ENCODE data around the gene SRPK3. TPM values are rescaled to one million over a fixed set of nuclear protein-coding genes. Genes with fewer than 3 reads are reported as not detected.
A peak's percentile ranks its signal among the peaks of the same experiment; 100 is the strongest.
"Not testable (repeated sequence)": the region's sequence is repeated elsewhere in the genome, so short reads cannot be mapped to it uniquely, and the experiment has no call there.

Gene SRPK3
- total RNA-seq, 2 donors from 2014 or later = not detected

DNA sequence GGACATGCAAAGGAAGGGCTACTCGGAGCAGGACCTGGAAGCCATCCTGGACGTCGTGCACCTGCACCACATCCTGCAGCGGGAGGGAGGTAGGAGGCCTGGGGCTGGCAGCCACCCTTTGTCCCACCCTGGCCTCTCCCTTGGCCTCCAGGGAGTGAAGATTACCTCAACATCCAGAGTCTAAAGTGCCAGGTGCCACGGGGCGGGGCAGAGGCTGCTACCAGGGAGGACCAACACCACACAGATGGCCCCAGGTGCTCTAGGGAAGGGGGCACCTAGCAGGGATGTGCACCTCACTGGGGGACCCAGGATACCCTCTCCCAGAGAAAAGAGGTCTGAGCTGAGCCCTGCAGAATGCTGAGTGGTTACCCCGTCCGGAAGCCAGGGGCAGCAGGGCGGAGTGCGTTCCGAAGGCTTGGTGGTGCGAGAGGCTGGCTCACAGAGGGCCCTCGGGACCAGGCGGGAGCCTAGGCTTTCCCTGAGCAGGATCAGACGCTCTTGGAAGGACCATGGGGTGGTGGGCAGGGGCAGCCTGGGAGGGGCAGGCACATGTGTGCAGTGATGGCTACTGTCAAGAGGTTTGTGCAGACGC, 40.1 kb upstream of the SRPK3 start:
- Mint-ChIP-seq H3K4me1 (peaks cover 17% of the 10 kb centered on the region), H3K27me3 (no peaks in the 10 kb centered on the region), H3K36me3 (ENCODE audit: low read depth) (no peaks in the 10 kb centered on the region), H3K4me3 (peak overlapping the region; percentile 89), H3K27ac (peak overlapping the region; percentile 53)
- DNase-seq = no peak
- peak; percentile 21 for ATAC-seq
- no peaks in the 10 kb centered on the region for H3K9me3 ChIP-seq (ENCODE audit: control insufficient read depth, low read length, poor library complexity, severe bottlenecking)

GRCh38 chrX:153741446-153741845, 39.4 kb upstream of the SRPK3 start:
- DNase-seq (no peak), ATAC-seq (no peak)
- H3K27ac Mint-ChIP-seq = no peak overlapping the region
- no peaks in the 10 kb centered on the region for H3K36me3 Mint-ChIP-seq (ENCODE audit: low read depth)
- H3K9me3 ChIP-seq (ENCODE audit: control insufficient read depth, low read length, poor library complexity, severe bottlenecking) = no peaks in the 10 kb centered on the region
- no peaks in the 10 kb centered on the region for H3K27me3 Mint-ChIP-seq
- peaks cover 17% of the 10 kb centered on the region for H3K4me1 Mint-ChIP-seq
- H3K4me3 Mint-ChIP-seq = peak overlapping the region; percentile 89

DNA sequence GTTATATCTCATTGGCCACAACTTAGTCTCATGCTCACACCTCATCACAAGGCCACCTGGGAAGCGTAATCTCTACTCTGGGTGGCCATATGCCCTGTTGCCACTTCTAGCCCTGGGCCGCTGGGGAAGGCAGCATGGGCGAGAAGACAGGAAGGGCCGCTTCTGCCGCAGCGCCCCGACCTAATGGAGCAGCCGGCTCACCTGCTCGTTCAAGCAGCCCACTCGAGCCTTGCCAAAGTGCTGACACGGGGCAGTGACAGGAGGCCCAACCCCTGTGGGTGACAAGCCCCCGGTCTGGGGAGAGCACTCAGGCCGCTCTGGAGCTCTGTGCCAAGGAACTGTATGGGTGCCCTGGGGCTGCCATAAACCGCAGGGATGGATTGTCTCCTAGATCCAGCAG, 38.7 kb upstream of the SRPK3 start:
- H3K27me3 Mint-ChIP-seq; H3K27ac Mint-ChIP-seq; H3K4me3 Mint-ChIP-seq; DNase-seq; H3K36me3 Mint-ChIP-seq (ENCODE audit: low read depth); H3K9me3 ChIP-seq (ENCODE audit: control insufficient read depth, low read length, poor library complexity, severe bottlenecking); ATAC-seq: not testable (repeated sequence)
- H3K4me1 Mint-ChIP-seq = peaks cover 17% of the 10 kb centered on the region

DNA sequence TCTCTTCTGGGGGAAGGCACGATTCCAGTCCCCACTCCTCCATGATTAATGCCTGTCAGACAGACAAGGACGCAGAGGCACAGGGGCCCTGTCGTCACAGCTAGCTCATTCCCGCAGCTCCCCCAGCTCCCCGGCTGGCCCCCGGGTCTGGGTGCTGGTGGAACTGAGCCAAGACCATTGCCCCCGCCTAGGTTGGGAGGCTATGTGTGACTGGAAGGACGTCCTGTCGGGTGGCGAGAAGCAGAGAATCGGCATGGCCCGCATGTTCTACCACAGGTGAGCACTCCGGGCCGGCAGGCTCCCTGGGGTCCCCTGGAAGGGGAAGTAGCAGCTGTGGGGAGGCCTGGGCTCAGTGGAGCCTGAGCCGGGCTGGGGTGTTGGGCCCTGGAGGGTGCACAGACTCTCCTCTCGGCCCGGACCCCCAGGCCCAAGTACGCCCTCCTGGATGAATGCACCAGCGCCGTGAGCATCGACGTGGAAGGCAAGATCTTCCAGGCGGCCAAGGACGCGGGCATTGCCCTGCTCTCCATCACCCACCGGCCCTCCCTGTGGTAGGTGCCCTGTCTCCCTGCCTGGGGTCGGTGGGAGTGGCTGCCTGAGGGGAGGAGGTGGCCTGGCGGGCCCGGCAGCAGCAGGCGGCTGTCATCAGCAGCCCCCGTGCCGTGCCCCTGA, 37.9 kb upstream of the SRPK3 start:
- H3K9me3 ChIP-seq (ENCODE audit: control insufficient read depth, low read length, poor library complexity, severe bottlenecking); H3K36me3 Mint-ChIP-seq (ENCODE audit: low read depth); ATAC-seq; H3K27ac Mint-ChIP-seq; DNase-seq; H3K27me3 Mint-ChIP-seq: not testable (repeated sequence)
- Mint-ChIP-seq H3K4me1 (peaks cover 17% of the 10 kb centered on the region), H3K4me3 (peak overlapping the region; percentile 36)

- DNase-seq; H3K27me3 Mint-ChIP-seq; H3K27ac Mint-ChIP-seq; H3K4me3 Mint-ChIP-seq; ATAC-seq; H3K9me3 ChIP-seq (ENCODE audit: control insufficient read depth, low read length, poor library complexity, severe bottlenecking); H3K36me3 Mint-ChIP-seq (ENCODE audit: low read depth): not testable (repeated sequence)
- peaks cover 17% of the 10 kb centered on the region for H3K4me1 Mint-ChIP-seq
These were observed 37.2 kb upstream of the SRPK3 start for GRCh38 chrX:153743468-153744209.

- H3K36me3 Mint-ChIP-seq (ENCODE audit: low read depth) = no peaks in the 10 kb centered on the region
- no peak overlapping the region for H3K4me3 Mint-ChIP-seq
- no peak overlapping the region for H3K27ac Mint-ChIP-seq
- no peak for ATAC-seq
- H3K9me3 ChIP-seq (ENCODE audit: control insufficient read depth, low read length, poor library complexity, severe bottlenecking) = no peaks in the 10 kb centered on the region
- H3K27me3 Mint-ChIP-seq = no peaks in the 10 kb centered on the region
- H3K4me1 Mint-ChIP-seq = peaks cover 17% of the 10 kb centered on the region
- DNase-seq = no peak
These were observed 36.4 kb upstream of the SRPK3 start for GRCh38 chrX:153744210-153745066.

DNA sequence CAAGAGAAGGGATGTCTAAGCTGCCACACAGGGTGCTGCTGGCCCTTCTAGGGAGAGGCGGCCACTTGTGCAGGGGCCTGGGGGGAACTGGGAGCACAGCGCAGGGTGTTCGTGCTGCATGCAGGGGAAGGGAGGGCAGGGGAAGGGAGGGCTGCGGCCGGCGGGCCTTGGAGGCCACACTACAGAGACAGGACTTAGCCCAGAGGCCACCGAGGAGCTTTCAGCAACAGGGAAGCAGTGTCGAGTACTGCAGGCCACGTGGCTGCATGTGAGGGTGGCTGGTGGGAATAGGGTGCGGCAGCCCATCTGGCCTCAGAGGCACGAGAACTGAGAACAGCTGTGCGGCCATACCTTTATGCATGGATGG, 35.8 kb upstream of the SRPK3 start:
- ATAC-seq; H3K9me3 ChIP-seq (ENCODE audit: control insufficient read depth, low read length, poor library complexity, severe bottlenecking); H3K4me3 Mint-ChIP-seq; H3K27ac Mint-ChIP-seq; H3K27me3 Mint-ChIP-seq; H3K36me3 Mint-ChIP-seq (ENCODE audit: low read depth); DNase-seq: not testable (repeated sequence)
- peaks cover 17% of the 10 kb centered on the region for H3K4me1 Mint-ChIP-seq

DNA sequence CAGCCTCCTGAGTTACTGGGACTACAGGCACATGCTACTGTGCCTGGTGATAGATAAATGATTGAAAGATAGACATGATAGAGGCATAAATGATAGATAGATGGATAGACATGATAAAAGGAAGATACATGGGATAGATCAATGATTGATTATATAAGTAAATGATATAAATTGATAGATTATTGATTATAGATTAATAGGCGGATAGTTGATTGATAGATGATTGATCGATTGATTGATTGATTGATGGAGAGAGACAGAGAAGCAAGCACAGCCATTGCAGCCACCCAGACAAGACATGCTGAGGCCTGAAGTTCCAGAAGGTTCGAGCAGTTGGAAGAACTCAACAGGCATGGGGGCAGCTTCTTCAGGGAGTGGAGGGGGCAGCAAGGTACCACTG, 34.5 kb upstream of the SRPK3 start:
- H3K27ac Mint-ChIP-seq = no peak overlapping the region
- ATAC-seq (no peak), DNase-seq (no peak)
- no peaks in the 10 kb centered on the region for H3K36me3 Mint-ChIP-seq (ENCODE audit: low read depth)
- peaks cover 9% of the 10 kb centered on the region for H3K4me1 Mint-ChIP-seq
- no peaks in the 10 kb centered on the region for H3K27me3 Mint-ChIP-seq
- no peaks in the 10 kb centered on the region for H3K9me3 ChIP-seq (ENCODE audit: control insufficient read depth, low read length, poor library complexity, severe bottlenecking)
- H3K4me3 Mint-ChIP-seq = no peak overlapping the region

DNA sequence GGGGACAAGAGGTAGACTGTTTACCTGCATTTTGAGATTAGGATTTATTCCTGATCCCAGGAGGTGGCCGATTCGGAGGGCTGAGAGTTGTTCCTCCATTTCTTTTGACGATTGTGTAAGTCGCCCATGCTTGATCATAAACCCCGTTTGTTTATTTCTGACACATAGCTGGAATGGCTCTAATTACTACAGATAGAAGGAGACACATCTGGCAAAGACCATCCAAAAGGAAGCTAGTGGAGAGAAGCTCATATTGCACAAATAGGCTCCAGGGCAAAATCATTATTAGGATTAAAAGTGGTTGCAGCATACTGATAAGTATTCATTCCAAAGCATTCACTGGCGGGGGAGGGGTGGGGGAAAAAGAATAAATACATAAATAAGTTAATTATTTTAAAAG, 33.9 kb upstream of the SRPK3 start:
- ATAC-seq; H3K36me3 Mint-ChIP-seq (ENCODE audit: low read depth); H3K9me3 ChIP-seq (ENCODE audit: control insufficient read depth, low read length, poor library complexity, severe bottlenecking); H3K27ac Mint-ChIP-seq; DNase-seq; H3K4me1 Mint-ChIP-seq; H3K4me3 Mint-ChIP-seq; H3K27me3 Mint-ChIP-seq: not testable (repeated sequence)

DNA sequence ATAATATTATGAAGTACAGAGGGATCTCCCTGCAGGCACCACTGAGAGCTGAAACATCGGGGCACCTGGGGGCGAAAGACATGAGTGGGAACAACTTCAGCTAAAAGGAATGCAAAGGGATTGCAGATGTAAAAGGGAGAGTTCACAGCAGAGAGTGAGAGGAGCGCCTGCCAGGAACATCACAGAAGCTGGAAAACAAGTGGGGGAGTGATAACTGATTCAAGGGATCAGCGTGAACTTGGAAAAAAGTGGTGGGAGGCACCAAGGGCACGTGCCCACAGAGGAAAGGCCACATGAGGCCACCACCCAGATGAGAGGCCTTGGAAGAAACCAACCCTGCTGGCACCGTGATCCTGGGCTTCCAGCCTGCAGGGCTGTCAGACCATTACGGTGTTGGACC, 31.8 kb upstream of the SRPK3 start:
- ATAC-seq = not testable (repeated sequence)

DNA sequence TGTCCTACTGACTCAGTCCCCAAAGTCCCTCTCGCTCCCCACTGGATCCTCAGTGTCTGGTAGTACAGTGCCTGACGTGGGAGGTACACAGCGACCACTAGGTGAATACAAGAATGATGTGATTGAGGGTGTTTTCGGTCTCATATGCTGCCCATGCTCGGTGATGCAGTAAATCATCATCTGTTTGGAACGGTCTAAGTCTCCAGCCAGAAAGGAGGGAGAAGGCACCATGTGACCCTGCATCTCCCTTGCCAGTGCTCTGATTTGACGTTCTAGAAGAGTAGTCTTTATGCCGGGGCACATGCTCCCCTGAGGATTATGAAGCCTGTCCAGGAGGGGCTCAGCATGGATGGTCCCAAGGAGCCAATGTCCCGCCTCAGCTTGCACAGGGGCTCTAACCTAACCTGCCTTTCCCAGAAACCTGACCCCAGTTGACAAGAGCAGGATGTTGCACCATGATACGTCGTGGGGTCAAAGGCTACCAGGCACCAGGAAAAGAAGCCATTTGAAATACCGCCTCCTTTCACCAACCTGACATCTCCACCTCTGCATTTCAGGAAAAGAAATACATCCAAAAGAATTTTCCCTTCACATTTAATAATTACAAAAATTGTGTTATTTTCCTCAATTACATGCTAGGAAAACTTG, 30.6 kb upstream of the SRPK3 start:
- H3K9me3 ChIP-seq (ENCODE audit: control insufficient read depth, low read length, poor library complexity, severe bottlenecking) = no peaks in the 10 kb centered on the region
- Mint-ChIP-seq H3K27me3 (no peaks in the 10 kb centered on the region), H3K4me1 (no peaks in the 10 kb centered on the region), H3K4me3 (no peak overlapping the region), H3K36me3 (ENCODE audit: low read depth) (no peaks in the 10 kb centered on the region), H3K27ac (no peak overlapping the region)
- ATAC-seq (no peak), DNase-seq (no peak)

More for the DNA sequence above, 31.8 kb upstream of the SRPK3 start:
- H3K4me1 Mint-ChIP-seq; H3K9me3 ChIP-seq (ENCODE audit: control insufficient read depth, low read length, poor library complexity, severe bottlenecking); H3K36me3 Mint-ChIP-seq (ENCODE audit: low read depth); H3K27ac Mint-ChIP-seq; H3K4me3 Mint-ChIP-seq; H3K27me3 Mint-ChIP-seq; DNase-seq: not testable (repeated sequence)

DNA sequence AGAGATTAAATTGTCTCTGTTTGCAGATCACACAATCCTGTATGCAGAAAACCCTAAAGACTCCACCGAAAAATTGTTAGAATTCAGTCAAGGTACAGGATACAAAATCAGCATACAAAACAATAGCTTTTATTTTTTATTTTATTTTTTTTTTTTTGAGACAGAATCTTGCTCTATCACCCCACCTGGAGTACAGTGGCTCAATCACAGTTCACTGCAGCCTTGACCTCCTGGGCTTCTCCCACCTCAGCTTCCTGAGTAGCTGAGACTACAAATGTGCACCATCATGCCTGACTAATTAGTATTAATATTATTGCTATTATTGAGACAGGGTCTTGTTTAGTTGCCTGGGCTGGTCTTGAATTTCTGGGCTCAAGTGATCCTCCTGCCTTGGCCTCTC, 25.7 kb upstream of the SRPK3 start:
- ATAC-seq (no peak), DNase-seq (no peak)
- no peaks in the 10 kb centered on the region for H3K36me3 Mint-ChIP-seq (ENCODE audit: low read depth)
- no peaks in the 10 kb centered on the region for H3K9me3 ChIP-seq (ENCODE audit: control insufficient read depth, low read length, poor library complexity, severe bottlenecking)
- H3K4me1 Mint-ChIP-seq = peaks cover 2% of the 10 kb centered on the region
- no peaks in the 10 kb centered on the region for H3K27me3 Mint-ChIP-seq
- H3K4me3 Mint-ChIP-seq = no peak overlapping the region
- H3K27ac Mint-ChIP-seq = no peak overlapping the region

DNA sequence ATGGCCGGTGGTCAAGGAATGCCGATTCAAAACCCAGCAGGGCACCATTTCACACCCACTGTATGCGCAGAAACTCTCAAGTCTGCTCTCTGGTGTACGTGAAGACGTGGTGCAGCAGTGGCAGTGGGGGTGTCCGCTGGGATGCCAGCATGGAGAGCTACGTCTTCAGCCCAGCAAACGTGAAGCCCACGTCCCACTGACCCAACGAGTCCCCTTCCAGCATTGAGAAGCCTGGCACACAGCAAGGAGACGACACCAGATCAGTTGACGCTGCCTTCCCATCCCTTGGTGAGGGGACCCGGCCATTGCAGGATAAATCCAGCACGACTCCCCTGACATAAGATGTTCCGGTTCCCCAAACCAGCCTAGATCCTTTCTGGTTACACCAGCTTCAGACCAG, 19.0 kb upstream of the SRPK3 start:
- H3K4me3 Mint-ChIP-seq = no peak overlapping the region
- no peak overlapping the region for H3K27ac Mint-ChIP-seq
- no peaks in the 10 kb centered on the region for H3K9me3 ChIP-seq (ENCODE audit: control insufficient read depth, low read length, poor library complexity, severe bottlenecking)
- DNase-seq (no peak), ATAC-seq (no peak)
- H3K27me3 Mint-ChIP-seq = no peaks in the 10 kb centered on the region
- H3K36me3 Mint-ChIP-seq (ENCODE audit: low read depth) = no peaks in the 10 kb centered on the region
- H3K4me1 Mint-ChIP-seq = peaks cover 2% of the 10 kb centered on the region
